B cell (primary cell): Measurements from ENCODE around the gene KLHDC7A. TPM values are rescaled to one million over a fixed set of nuclear protein-coding genes. Genes with fewer than 3 reads are reported as not detected.

ENCODE experiments used
- ATAC-seq: fragments of 200-7000 bp; cut with Tn5 transposase; one replicate; pipeline ENCODE4 v1.10.0; 2021; ENCODE audit warnings: low read depth, mild to moderate bottlenecking, moderate number of reproducible peaks, moderate library complexity
- CTCF ChIA-PET: fragments of 350-600 bp; sonication (Branson Sonifier 250); formaldehyde crosslinking; loops from one replicate; lab custom pipeline; 2021; ENCODE audit warnings: antibody characterized with exemption, inconsistent platforms; lab: Charles Lee
- POLR2A ChIA-PET: fragments of 350-600 bp; sonication (Branson Sonifier 250); formaldehyde crosslinking; loops from one replicate; lab custom pipeline; 2021; ENCODE audit warnings: antibody characterized with exemption; lab: Charles Lee
- DNase-seq: peaks from one replicate; pipeline ENCODE4 v3.0.0; 2013
- H2AFZ ChIP-seq: 2 replicates; pipeline ENCODE4 v1.6.1; 2012; ENCODE audit warnings: mild to moderate bottlenecking, low read depth, low read length; ENCODE audit not compliant: insufficient read depth, poor library complexity, severe bottlenecking
- H3K27ac ChIP-seq, 2 donors: 1 replicate in 1 of 2; 2 replicates in 1 of 2; pipeline ENCODE4 v1.5.1; 2012 to 2013; ENCODE audit warnings: low read length in 2 of 2, mild to moderate bottlenecking in 2 of 2, moderate library complexity in 1 of 2
- H3K27me3 ChIP-seq, 4 experiments: fragments of 200-600 bp in 1 of 4; sonication (generic) in 1 of 4; replicated peaks in 1 of 4; 1 replicate in 2 of 4; 2 replicates in 2 of 4; pipeline versions ENCODE4 v1.6.1 to v1.7.0; 2013 to 2016; ENCODE audit warnings: low read length in 3 of 4, mild to moderate bottlenecking in 2 of 4, mixed read lengths in 1 of 4, moderate library complexity in 1 of 4; ENCODE audit not compliant: insufficient read depth in 4 of 4, control insufficient read depth in 3 of 4; ENCODE audit errors: control extremely low read depth in 1 of 4
- H3K36me3 ChIP-seq, 2 experiments: replicated peaks in 1 of 2; 1 replicate in 1 of 2; 2 replicates in 1 of 2; pipeline versions ENCODE4 v1.6.1 to v1.7.1; 2013; ENCODE audit warnings: low read length in 1 of 2; ENCODE audit not compliant: insufficient read depth in 2 of 2, control insufficient read depth in 1 of 2; ENCODE audit errors: control extremely low read depth in 1 of 2, extremely low read depth in 1 of 2
- H3K4me1 ChIP-seq, 2 donors: fragments of 200-600 bp in 1 of 2; sonication (generic) in 1 of 2; 1 replicate in 1 of 2; 2 replicates in 1 of 2; pipeline versions ENCODE4 v1.5.1 to v1.6.1; 2013 to 2017; ENCODE audit warnings: low read length in 2 of 2; ENCODE audit not compliant: control insufficient read depth in 2 of 2, insufficient read depth in 2 of 2
- H3K4me2 ChIP-seq: replicated peaks from 2 replicates; pipeline ENCODE3; 2012; ENCODE audit warnings: mild to moderate bottlenecking, low read depth, low read length; ENCODE audit not compliant: poor library complexity, severe bottlenecking
- H3K4me3 ChIP-seq, 5 experiments: fragments of 200-600 bp in 1 of 5; sonication (generic) in 1 of 5; 1 replicate in 3 of 5; 2 replicates in 2 of 5; pipeline versions ENCODE4 v1.5.1 to v1.7.0; 2011 to 2016; ENCODE audit warnings: low read length in 4 of 5, mild to moderate bottlenecking in 4 of 5, low read depth in 2 of 5, control low read depth in 1 of 5, moderate library complexity in 1 of 5; ENCODE audit not compliant: insufficient read depth in 1 of 5; ENCODE audit errors: control extremely low read depth in 1 of 5, extremely low read depth in 1 of 5
- H3K79me2 ChIP-seq: fragments of 200-600 bp; sonication (generic); one replicate; pipeline ENCODE4 v1.6.0; 2016; ENCODE audit warnings: low read length; ENCODE audit not compliant: control insufficient read depth, insufficient read depth
- H3K9ac ChIP-seq: fragments of 200-600 bp; sonication (generic); 2 replicates; pipeline ENCODE4 v1.6.1; 2017; ENCODE audit warnings: mild to moderate bottlenecking, low read length, moderate library complexity
- H3K9me3 ChIP-seq, 3 donors: one replicate each; pipeline versions ENCODE4 v1.6.1 to v1.7.1; 2013; ENCODE audit warnings: low read length in 2 of 3; ENCODE audit not compliant: control insufficient read depth in 2 of 3, insufficient read depth in 1 of 3; ENCODE audit errors: control extremely low read depth in 1 of 3
- H4K20me1 ChIP-seq: 2 replicates; pipeline ENCODE4 v1.6.0; 2012; ENCODE audit warnings: mild to moderate bottlenecking, low read length; ENCODE audit not compliant: insufficient read depth, control insufficient read depth, poor library complexity, severe bottlenecking
- H3K27ac Mint-ChIP-seq: one replicate; pipeline ENCODE4 v1.8.0; 2021; ENCODE audit warnings: mixed read lengths
- H3K27me3 Mint-ChIP-seq: one replicate; pipeline ENCODE4 v1.8.0; 2021; ENCODE audit warnings: mixed read lengths
- H3K4me1 Mint-ChIP-seq: one replicate; pipeline ENCODE4 v1.8.0; 2021; ENCODE audit warnings: mixed read lengths
- H3K4me3 Mint-ChIP-seq: one replicate; pipeline ENCODE4 v1.8.0; 2021; ENCODE audit warnings: mixed read lengths
- H3K9me3 Mint-ChIP-seq: one replicate; pipeline ENCODE4 v1.8.0; 2022; ENCODE audit warnings: mixed read lengths; ENCODE audit not compliant: insufficient read depth
- CTCF ChIP-seq: fragments of 200-600 bp; IDR thresholded peaks from one replicate; pipeline ENCODE4 v1.8.0; 2022; ENCODE audit warnings: antibody characterized with exemption, mild to moderate bottlenecking
- EZH2 ChIP-seq: IDR thresholded peaks from 2 replicates; pipeline ENCODE4 v1.6.1; 2012; ENCODE audit warnings: borderline replicate concordance, low read depth, mild to moderate bottlenecking, moderate library complexity, low read length; ENCODE audit not compliant: insufficient read depth, poor library complexity, severe bottlenecking
- WGBS: methylation state at CpG from one replicate; pipeline ENCODE4 v1.1.5; 2013; ENCODE audit warnings: missing lambda C conversion rate; ENCODE audit not compliant: insufficient coverage; 5-methylcytosine and 5-hydroxymethylcytosine counted together
- intact Hi-C: fragments of 100-400 bp; cut with micrococcal nuclease; formaldehyde crosslinking; loops from one replicate; pipeline ENCODE4 v1.10.0; 2022
- polyA plus RNA-seq: library from polyadenylated mRNA; depleted of rRNA; stranded (reverse); fragments of >200 nt; gene quantifications from 2 replicates; pipeline ENCODE4 v1.2.3, GENCODE V29; 2012
- total RNA-seq, 2 donors: library from RNA; stranded (reverse); fragments of 120-200 nt in 1 of 2; gene quantifications; 1 replicate in 1 of 2; 2 replicates in 1 of 2; pipeline versions ENCODE4 v1.2.3 to v1.2.4, GENCODE V29; 2013 to 2022

Gene KLHDC7A
- total and polyA plus RNA-seq, 2 donors (not counting 1 experiment from before 2014, with no cell fraction given) = not detected

GRCh38 chr1:18515120-18515667 lies 34.5 kb downstream of the KLHDC7A start:
- no peak overlapping the region for H3K4me3 ChIP-seq
- WGBS = no CpG with 5 or more reads among the region's 1 CpG
- DNase-seq (no peak), ATAC-seq (no peak)
- CTCF ChIA-PET = no interaction called here
- H3K27me3 ChIP-seq = no peaks in the 10 kb centered on the region
- Mint-ChIP-seq H3K27ac (no peak overlapping the region), H3K9me3 (peaks cover 14% of the 10 kb centered on the region), H3K4me3 (no peak overlapping the region), H3K27me3 (peaks cover 8% of the 10 kb centered on the region), H3K4me1 (no peaks in the 10 kb centered on the region)
- H4K20me1 ChIP-seq = no peaks in the 10 kb centered on the region
- TF ChIP-seq EZH2 (no peak), CTCF (no peak)
- intact Hi-C loops = no loop called here
- H3K9ac ChIP-seq = no peak overlapping the region
- H3K9me3 ChIP-seq = peaks cover 4 to 13% (median 4%) of the 10 kb centered on the region in 3 donors
- no peak overlapping the region for H3K4me2 ChIP-seq
- H2AFZ ChIP-seq = no peak overlapping the region
- H3K27ac ChIP-seq = no peak overlapping the region
- H3K4me1 ChIP-seq = no peaks in the 10 kb centered on the region
- H3K36me3 ChIP-seq = no peaks in the 10 kb centered on the region
- no peaks in the 10 kb centered on the region for H3K79me2 ChIP-seq
- POLR2A ChIA-PET = no interaction called here

- Histone ChIP-seq H3K9ac (no peak overlapping the region), H3K4me2 (no peak overlapping the region), H3K27me3 (no peaks in the 10 kb centered on the region), H4K20me1 (no peaks in the 10 kb centered on the region), H3K27ac (no peak overlapping the region), H3K79me2 (no peaks in the 10 kb centered on the region), H3K4me1 (no peaks in the 10 kb centered on the region), H3K4me3 (no peak overlapping the region), H2AFZ (no peak overlapping the region), H3K36me3 (no peaks in the 10 kb centered on the region), H3K9me3 (peaks cover 4 to 13% (median 4%) of the 10 kb centered on the region in 3 donors)
- intact Hi-C loops = no loop called here
- Mint-ChIP-seq H3K27ac (no peak overlapping the region), H3K27me3 (peaks cover 14% of the 10 kb centered on the region), H3K4me1 (no peaks in the 10 kb centered on the region), H3K4me3 (no peak overlapping the region), H3K9me3 (peaks cover 14% of the 10 kb centered on the region)
- DNase-seq (no peak), ATAC-seq (no peak)
- no peak for TF ChIP-seq EZH2
- no peak for TF ChIP-seq CTCF
- ChIA-PET CTCF (no interaction called here), POLR2A (no interaction called here)
- whole genome bisulfite sequencing = no CpG with 5 or more reads among the region's 1 CpG
Observed at GRCh38 chr1:18516473-18516872, 35.7 kb downstream of the KLHDC7A start.
